NT2/D1 (cell line): ENCODE measurements around the gene MYO5B.

Source experiments
- SUZ12 ChIP-seq: IDR thresholded peaks from 2 replicates; pipeline ENCODE4 v1.6.1; 2011; ENCODE audit not compliant: insufficient read length, insufficient read depth; ENCODE audit errors: extremely low read depth
- YY1 ChIP-seq: IDR thresholded peaks from 2 replicates; pipeline ENCODE4 v1.6.1; 2011; ENCODE audit not compliant: insufficient read length, insufficient read depth
- ZNF274 ChIP-seq: IDR thresholded peaks from 2 replicates; pipeline ENCODE4 v1.6.1; 2011; ENCODE audit warnings: mild to moderate bottlenecking, low read depth, low read length

- TF ChIP-seq ZNF274 (no peak), YY1 (no peak), SUZ12 (no peak)
Measured at GRCh38 chr18:50000227-50000626, 194.7 kb downstream of the MYO5B start.
